GM12878 (cell line): ENCODE measurements around the gene PNMA1.

Experiments used
- BACH1 ChIP-seq: fragments of 450-650 bp; IDR thresholded peaks from 2 replicates; pipeline ENCODE4 v1.6.1; 2017; ENCODE audit warnings: mild to moderate bottlenecking, borderline replicate concordance
- BMI1 ChIP-seq: fragments of 450-650 bp; IDR thresholded peaks from 2 replicates; pipeline ENCODE4 v1.6.1; 2016; ENCODE audit warnings: mild to moderate bottlenecking, moderate library complexity, borderline replicate concordance
- CHD2 ChIP-seq: IDR thresholded peaks from 2 replicates; pipeline ENCODE4 v1.6.1; 2011; ENCODE audit warnings: low read depth, low read length, improper control_type of control experiment, borderline replicate concordance
- EZH2 ChIP-seq: IDR thresholded peaks from 2 replicates; pipeline ENCODE4 v1.6.1; 2012; ENCODE audit warnings: low read depth, mild to moderate bottlenecking, control low read depth, inconsistent platforms, low read length, borderline replicate concordance; ENCODE audit not compliant: control insufficient read depth
- NR2C2 ChIP-seq: IDR thresholded peaks from 2 replicates; pipeline ENCODE4 v1.6.1; 2011; ENCODE audit warnings: borderline replicate concordance, low read depth; ENCODE audit not compliant: control insufficient read depth, insufficient read length
- TAF1 ChIP-seq: IDR thresholded peaks from 2 replicates; pipeline ENCODE4 v1.6.1; 2011; ENCODE audit warnings: mild to moderate bottlenecking, low read depth, low read length, borderline replicate concordance
- TF ChIP-seq, protein P1 (sequence below), 3 experiments: IDR thresholded peaks in 2 of 3; conservative IDR thresholded peaks in 1 of 3; 2 replicates each; pipeline ENCODE4 v1.5.1; 2011; ENCODE audit warnings: low read depth in 3 of 3, low read length in 3 of 3, mild to moderate bottlenecking in 3 of 3, control low read depth in 2 of 3, moderate library complexity in 2 of 3, inconsistent platforms in 1 of 3, mixed read lengths in 1 of 3; ENCODE audit not compliant: control insufficient read depth in 2 of 3, insufficient read depth in 1 of 3; ENCODE audit errors: extremely low read depth in 1 of 3
- TF ChIP-seq, protein P2 (sequence below): IDR thresholded peaks from 2 replicates; pipeline ENCODE4 v1.6.1; 2012; ENCODE audit warnings: low read depth, low read length, improper control_type of control experiment

DNA sequence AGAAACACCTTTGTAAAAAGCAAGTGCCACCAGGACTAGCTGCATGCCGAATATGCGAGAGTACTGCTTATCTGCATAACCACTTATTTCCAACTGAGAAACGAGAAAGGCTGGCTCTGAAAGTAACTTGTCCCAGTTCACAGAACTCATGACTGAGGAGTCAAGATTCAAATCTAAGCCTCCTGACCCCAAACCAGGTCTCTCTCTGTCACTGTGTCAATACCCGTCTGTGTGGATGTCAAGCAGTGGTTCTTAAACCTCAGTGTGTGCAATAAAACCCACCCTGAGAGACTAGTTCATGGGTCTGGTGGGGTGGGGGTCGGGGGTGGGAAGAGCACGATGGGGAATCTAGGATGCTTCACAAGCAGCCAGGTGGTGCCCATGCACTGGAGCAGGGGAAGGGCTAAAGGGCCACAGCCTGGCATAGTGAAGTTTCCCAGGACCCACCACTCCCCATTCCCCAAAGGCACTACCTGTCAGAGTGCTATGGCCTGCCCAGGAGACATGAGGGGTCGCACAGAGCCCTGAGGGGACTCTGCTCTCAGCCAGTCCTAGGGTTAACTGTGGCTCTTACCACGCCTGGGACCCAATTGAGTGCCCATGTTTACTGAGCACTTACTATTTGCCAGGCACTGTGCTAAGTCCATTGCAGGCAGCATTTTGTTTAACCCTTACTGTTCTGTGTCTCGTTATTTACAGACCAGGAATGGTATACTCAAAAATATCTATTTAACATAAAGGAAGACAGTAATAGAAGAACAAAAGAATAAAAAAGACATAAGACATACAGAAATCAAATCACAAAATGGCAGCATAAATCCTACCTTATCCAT, 33.4 kb upstream of the PNMA1 start:
- TF ChIP-seq CHD2 (no peak), BACH1 (no peak), BMI1 (no peak), NR2C2 (no peak), EZH2 (no peak), TAF1 (no peak)
- TF ChIP-seq, protein P1, sequence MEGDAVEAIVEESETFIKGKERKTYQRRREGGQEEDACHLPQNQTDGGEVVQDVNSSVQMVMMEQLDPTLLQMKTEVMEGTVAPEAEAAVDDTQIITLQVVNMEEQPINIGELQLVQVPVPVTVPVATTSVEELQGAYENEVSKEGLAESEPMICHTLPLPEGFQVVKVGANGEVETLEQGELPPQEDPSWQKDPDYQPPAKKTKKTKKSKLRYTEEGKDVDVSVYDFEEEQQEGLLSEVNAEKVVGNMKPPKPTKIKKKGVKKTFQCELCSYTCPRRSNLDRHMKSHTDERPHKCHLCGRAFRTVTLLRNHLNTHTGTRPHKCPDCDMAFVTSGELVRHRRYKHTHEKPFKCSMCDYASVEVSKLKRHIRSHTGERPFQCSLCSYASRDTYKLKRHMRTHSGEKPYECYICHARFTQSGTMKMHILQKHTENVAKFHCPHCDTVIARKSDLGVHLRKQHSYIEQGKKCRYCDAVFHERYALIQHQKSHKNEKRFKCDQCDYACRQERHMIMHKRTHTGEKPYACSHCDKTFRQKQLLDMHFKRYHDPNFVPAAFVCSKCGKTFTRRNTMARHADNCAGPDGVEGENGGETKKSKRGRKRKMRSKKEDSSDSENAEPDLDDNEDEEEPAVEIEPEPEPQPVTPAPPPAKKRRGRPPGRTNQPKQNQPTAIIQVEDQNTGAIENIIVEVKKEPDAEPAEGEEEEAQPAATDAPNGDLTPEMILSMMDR (IDR thresholded peaks at IDR 0.05 in 2 of 3, conservative IDR thresholded peaks at IDR 0.05 in 1 of 3; ENCODE audit: control insufficient read depth in 2 of 3, extremely low read depth in 1 of 3, insufficient read depth in 1 of 3, low read depth in 3 of 3, low read length in 3 of 3) = no peak
- TF ChIP-seq, protein P2, sequence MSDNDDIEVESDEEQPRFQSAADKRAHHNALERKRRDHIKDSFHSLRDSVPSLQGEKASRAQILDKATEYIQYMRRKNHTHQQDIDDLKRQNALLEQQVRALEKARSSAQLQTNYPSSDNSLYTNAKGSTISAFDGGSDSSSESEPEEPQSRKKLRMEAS = no peak
